ENCODE measurements around the gene NOP53.
"Not testable (repeated sequence)": the region's sequence is repeated elsewhere in the genome, so short reads cannot be mapped to it uniquely, and the experiment has no call there.

NOP53 gene

DNA sequence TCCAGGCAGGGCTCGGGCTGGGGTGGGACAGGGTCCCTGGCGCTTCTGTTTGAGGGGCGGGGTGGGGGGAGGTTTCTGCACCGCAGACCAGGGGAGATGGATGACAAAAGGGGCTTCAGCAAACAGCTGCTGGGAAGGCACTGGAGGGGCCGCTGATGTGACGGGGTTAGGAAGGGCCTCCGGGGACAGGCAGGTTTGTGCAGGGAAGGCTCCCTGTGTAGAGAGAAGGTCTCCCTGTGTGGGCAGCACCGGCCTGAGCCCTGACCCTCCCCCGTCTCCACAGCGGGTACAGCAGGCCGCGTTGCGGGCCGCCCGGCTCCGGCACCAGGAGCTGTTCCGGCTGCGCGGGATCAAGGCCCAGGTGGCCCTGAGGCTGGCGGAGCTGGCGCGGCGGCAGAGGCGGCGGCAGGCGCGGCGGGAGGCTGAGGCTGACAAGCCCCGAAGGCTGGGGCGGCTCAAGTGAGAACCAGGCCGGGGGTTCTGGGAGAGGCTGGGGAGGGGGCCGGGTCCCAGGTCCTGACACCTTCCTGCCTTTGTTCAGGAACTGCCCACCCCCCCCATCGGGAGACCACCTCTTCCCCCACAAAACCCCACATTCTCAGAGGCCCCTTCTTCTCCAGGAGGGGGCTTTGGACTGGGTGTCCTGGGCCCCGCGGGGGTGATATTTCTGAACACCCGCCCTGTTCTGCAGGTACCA lies 9.9 kb downstream of the NOP53 start:
- no peak for DNase-seq

GRCh38 chr19:47755762-47756626 lies 10.6 kb downstream of the NOP53 start:
- DNase-seq = no peak

GRCh38 chr19:47756627-47756929 lies 11.2 kb downstream of the NOP53 start:
- DNase-seq = no peak

DNA sequence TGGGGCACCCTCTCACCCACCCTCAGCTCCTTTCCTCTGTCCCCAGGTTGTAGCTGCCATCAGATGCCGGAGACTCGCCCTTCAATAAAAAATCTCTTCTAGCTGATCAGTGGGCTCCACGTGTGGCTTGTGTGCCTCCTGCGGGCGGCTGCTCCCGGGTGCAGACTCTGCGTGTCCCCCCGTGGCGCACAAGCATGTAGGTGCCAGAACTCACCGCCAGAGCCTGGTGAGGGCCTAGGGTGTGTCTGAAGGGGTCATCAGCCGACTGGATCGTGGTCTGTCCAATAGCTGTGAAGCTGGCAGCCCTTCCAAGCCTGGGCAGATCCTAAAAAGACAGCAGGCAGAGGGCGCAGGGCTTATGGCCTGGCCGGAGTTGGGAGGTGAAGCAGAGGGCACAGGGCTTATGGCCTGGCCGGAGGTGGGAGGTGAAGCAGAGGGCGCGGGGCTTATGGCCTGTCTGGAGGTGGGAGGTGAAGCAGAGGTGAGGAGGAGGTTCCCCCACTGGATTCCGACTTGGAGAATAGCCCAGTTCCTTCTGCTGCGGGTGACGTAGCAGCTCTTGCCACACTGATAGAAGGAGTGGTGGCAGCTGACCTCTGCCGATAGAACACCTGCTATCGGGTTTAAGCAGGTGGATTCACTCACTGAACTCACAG lies 11.7 kb downstream of the NOP53 start:
- DNase-seq = no peak

- DNase-seq = no peak
These were observed 12.5 kb downstream of the NOP53 start for GRCh38 chr19:47757617-47758442.

GRCh38 chr19:47758443-47758804 lies 13.1 kb downstream of the NOP53 start:
- DNase-seq = no peak

- DNase-seq = no peak
These were observed 15.3 kb downstream of the NOP53 start for GRCh38 chr19:47760632-47760999.

GRCh38 chr19:47761566-47761965 lies 16.2 kb downstream of the NOP53 start:
- DNase-seq = no peak

DNA sequence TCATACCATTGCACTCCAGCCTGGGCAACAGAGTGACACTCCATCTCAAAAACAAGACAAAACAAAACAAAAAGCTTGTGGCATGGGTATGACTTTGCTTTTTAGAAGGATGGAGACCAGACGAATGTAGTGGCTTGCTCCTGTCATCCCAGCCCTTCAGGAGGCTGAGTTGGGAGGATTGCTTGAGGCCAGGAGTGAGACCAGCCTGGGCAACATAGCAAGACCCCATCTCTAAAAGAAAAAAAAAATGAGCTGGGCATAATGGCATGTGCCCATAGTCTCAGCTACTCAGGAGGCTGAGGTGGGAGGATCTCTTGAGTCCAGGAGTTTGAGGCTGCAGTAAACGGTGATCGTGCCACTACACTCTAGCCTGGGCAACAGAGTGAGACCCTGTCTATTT lies 16.8 kb downstream of the NOP53 start:
- DNase-seq = no peak

GRCh38 chr19:47762615-47763308 lies 17.4 kb downstream of the NOP53 start:
- DNase-seq = no peak

- DNase-seq = not testable (repeated sequence)
These were observed 19.4 kb downstream of the NOP53 start for GRCh38 chr19:47764705-47765104.

DNA sequence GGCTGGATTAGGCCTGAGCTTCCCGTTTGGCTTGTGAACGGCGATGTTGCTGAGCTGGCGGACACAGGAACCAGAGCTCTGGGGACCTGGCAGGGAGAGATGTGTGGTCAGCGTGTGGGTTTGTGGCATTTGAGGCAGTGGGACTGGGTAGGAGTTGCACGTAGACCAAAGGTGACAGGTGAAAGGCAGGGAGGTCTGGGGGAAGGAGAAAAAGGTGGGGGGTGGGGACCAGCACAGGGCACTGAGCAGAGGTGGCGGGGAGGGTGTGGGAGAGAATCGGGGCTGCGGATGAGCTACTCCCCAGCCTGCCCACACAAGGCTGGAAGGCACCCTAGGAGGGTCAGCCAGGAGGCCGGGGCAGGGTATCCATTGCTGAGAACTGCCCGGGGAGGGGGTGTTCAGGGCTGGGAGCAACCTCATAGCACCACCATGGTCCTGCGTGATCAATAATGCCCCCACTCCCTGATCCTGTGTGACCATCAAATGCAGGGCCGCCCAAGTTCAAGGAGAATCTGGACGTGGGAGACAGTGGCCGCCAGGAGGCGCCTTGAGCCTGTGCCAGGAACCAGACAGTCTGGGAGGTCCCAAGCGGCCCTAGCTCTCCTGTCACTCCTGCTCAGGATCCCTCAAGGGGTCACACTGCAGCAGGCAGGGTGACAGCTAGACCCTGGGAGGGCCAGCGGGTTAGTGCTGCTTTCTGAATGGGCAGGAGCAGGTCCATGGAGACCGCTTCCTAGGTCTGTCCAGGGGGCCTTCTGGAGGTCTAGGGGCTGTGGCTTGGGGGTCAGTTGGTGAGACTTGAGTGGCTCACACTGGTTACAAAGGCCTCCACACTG lies 20.4 kb downstream of the NOP53 start:
- DNase-seq = peak; percentile 29

GRCh38 chr19:47766359-47766620 lies 20.9 kb downstream of the NOP53 start:
- DNase-seq = no peak

- DNase-seq = no peak
These were observed 21.3 kb downstream of the NOP53 start for GRCh38 chr19:47766670-47767069.

- no peak for DNase-seq
These were observed 22.0 kb downstream of the NOP53 start for GRCh38 chr19:47767349-47767748.

DNA sequence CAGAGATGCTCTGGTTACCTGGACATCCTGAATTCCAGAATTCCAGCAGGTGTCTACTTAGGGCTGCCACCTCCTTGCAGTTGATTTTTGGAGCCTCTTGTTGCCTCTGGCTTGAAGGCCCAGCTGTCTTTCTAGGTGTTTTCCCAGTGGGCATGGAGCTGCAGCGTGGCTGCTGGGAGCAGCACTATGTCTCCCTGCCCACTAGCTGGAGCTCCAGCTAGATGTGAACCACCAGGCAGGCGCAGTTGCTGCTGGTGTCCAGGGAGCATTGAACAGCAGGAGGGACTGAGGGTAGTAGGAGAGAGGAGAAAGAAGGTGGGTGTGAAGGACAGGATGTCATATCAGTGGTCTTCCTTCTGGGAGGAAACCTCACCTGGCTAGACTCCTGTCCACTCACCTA lies 23.3 kb downstream of the NOP53 start:
- DNase-seq = no peak

DNA sequence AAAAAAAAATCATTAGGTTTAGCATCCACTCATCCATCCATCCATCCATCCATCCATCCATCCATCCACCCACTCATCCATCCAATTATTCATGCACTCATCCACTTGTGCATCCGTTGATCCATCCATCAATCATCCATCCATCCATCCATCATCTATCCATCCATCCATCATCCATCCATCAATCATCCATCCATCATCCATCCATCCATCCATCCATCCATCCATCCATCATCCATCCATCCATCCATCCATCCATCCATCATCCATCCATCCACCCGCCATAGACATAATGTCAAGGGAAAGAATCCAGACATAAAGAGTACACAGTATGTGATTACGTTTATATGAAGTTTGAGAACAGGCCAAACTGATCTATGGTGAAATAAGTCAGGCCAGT lies 24.2 kb downstream of the NOP53 start:
- DNase-seq = no peak

DNA sequence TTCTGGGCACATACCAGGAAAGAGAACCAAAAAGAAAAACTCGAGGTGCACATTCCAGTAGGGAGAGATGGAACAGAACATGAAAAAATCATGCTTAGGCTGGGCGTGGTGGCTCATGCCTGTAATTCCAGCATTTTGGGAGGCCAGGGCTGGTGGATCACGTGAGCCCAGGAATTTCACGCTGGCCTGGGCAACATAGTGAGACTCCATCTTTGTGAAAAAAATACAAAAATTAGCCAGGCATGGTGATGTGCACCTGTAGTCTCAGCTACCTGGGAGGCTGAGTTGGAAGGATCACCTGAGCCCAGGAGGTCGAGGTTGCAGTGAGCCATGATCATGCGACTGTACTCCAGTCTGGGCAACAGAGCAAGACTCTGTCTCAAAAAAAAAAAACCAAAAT lies 25.9 kb downstream of the NOP53 start:
- not testable (repeated sequence) for DNase-seq

DNA sequence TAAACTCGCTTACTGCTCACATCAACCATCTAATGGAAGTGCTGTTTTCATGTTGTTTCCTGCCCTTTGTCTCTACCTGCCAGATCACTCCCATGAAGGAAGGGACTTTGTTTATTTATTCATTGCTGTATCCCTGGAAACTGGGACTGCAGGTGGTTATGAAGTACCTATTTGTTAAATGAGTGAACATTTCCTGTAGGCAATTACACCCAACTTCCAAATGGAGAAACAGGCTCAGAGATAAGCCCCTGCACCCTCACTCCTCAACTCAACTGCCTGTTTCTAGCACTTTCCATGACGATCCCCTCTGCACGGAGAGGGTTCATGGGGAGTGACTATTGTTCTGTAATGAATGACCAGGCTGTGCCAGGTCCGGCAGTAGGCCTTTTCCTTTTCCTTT lies 31.2 kb downstream of the NOP53 start:
- DNase-seq = peak; percentile 99

DNA sequence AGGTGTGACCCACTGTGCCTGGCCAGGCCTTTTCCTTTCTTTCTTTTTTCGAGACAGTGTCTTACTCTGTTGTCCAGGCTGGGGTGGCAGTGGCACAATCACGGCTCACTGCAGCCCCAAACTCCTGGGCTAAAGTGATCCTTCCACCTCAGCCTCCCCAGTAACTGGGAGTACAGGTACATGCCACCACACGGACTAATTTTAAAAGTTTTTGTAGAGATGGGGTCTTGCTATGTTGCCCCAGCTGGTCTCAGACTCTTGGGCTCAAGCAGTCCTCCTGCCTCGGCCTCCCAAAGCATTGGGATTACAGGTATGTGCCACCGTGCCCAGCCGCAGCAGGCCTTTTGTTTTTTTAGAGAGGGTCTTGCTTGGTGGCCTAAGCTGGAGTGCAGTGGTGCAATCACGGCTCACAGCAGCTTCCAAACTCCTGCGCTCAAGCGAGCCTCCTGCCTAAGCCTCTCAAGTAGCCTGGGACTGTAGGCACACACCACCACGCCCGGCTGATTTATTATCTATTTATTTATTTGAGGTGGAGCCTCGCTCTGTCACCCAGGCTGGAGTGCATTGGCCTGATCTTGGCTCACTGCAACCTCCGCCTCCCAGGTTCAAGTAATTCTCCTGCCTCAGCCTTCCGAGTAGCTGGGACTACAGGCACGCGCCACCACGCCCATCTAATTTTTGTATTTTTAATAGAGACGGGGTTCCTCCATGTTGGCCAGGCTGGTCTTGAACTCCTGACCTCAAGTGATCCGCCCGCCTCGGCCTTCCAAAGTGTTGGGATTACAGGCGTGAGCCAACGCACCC lies 32.1 kb downstream of the NOP53 start:
- not testable (repeated sequence) for DNase-seq

All from NCI-H1436 treated with DMSO at 0.1 percent for 48 hours (cell line).